IMR-90 (cell line): ENCODE results near the gene CACYBP. TPM values are rescaled to one million over a fixed set of nuclear protein-coding genes. Genes with fewer than 3 reads are reported as not detected.

ENCODE experiments used
- ATAC-seq: fragments of 200-7000 bp; cut with Tn5 transposase; 2 replicates; pipeline ENCODE4 v1.9.1; 2020; ENCODE audit warnings: low read depth, mild to moderate bottlenecking, moderate library complexity
- BruUV-seq: library from RNA; stranded (reverse); fragments of 400-500 nt; replicated peaks from 2 replicates; lab custom pipeline; 2021; lab: Mats Ljungman, UMichigan
- CTCF ChIA-PET: fragments of 300-600 bp; formaldehyde crosslinking; extraction: SDS; loops from one replicate; lab custom pipeline; 2021; ENCODE audit warnings: antibody characterized with exemption; lab: Yijun Ruan, JAX
- POLR2A ChIA-PET: fragments of 300-600 bp; sonication (Branson Sonifier 250); formaldehyde crosslinking; loops from one replicate; lab custom pipeline; 2022; ENCODE audit warnings: antibody characterized with exemption; ENCODE audit not compliant: unreplicated experiment; lab: Charles Lee
- DNase-seq: peaks from one replicate; pipeline ENCODE4 v3.0.0; 2013
- H2AFZ ChIP-seq: replicated peaks from 2 replicates; pipeline ENCODE3; 2013; ENCODE audit warnings: low read length, mild to moderate bottlenecking; ENCODE audit not compliant: poor library complexity
- H2AK5ac ChIP-seq: 2 replicates; pipeline ENCODE4 v1.6.1; 2013; ENCODE audit warnings: low read depth, low read length, inconsistent platforms
- H2AK9ac ChIP-seq: replicated peaks from 2 replicates; pipeline ENCODE3; 2013; ENCODE audit warnings: mild to moderate bottlenecking, low read depth, low read length, moderate library complexity; ENCODE audit not compliant: poor library complexity
- H2BK120ac ChIP-seq: 2 replicates; pipeline ENCODE4 v1.6.1; 2013; ENCODE audit warnings: low read depth, low read length, inconsistent platforms
- H2BK15ac ChIP-seq: 3 replicates; pipeline ENCODE4 v1.6.1; 2013; ENCODE audit warnings: low read depth, low read length, inconsistent platforms
- H2BK20ac ChIP-seq: 2 replicates; pipeline ENCODE4 v1.6.1; 2013; ENCODE audit warnings: low read depth, mild to moderate bottlenecking, inconsistent platforms, low read length, moderate library complexity
- H2BK5ac ChIP-seq: 2 replicates; pipeline ENCODE4 v1.6.1; 2013; ENCODE audit warnings: mild to moderate bottlenecking, low read depth, low read length, inconsistent platforms; ENCODE audit not compliant: poor library complexity, severe bottlenecking
- H3K14ac ChIP-seq: replicated peaks from 2 replicates; pipeline ENCODE4 v1.6.1; 2013; ENCODE audit warnings: low read depth, low read length, inconsistent platforms
- H3K18ac ChIP-seq: 2 replicates; pipeline ENCODE4 v1.6.1; 2013; ENCODE audit warnings: low read depth, low read length, control low read depth
- H3K23ac ChIP-seq: 2 replicates; pipeline ENCODE4 v1.6.1; 2013; ENCODE audit warnings: low read depth, low read length, inconsistent platforms
- H3K27ac ChIP-seq: 2 replicates; pipeline ENCODE4 v1.5.1; 2013; ENCODE audit warnings: mild to moderate bottlenecking, control low read depth, low read length; ENCODE audit not compliant: insufficient read depth
- H3K27me3 ChIP-seq: 2 replicates; pipeline ENCODE4 v1.6.1; 2013; ENCODE audit warnings: low read length; ENCODE audit not compliant: control insufficient read depth, insufficient read depth
- H3K36me3 ChIP-seq: 2 replicates; pipeline ENCODE4 v1.6.1; 2013; ENCODE audit warnings: low read length, mixed read lengths; ENCODE audit not compliant: control insufficient read depth, insufficient read depth
- H3K4ac ChIP-seq: 2 replicates; pipeline ENCODE4 v1.6.1; 2013; ENCODE audit warnings: low read depth, low read length, inconsistent platforms
- H3K4me1 ChIP-seq: 2 replicates; pipeline ENCODE4 v1.6.1; 2013; ENCODE audit warnings: low read length, mixed read lengths; ENCODE audit not compliant: control insufficient read depth, insufficient read depth
- H3K4me2 ChIP-seq: 2 replicates; pipeline ENCODE4 v1.6.1; 2013; ENCODE audit warnings: low read depth, mild to moderate bottlenecking, control low read depth, low read length, moderate library complexity
- H3K4me3 ChIP-seq: 2 replicates; pipeline ENCODE4 v1.5.1; 2013; ENCODE audit warnings: low read depth, mild to moderate bottlenecking, control low read depth, low read length, moderate library complexity; ENCODE audit not compliant: insufficient read depth
- H3K56ac ChIP-seq: 2 replicates; pipeline ENCODE4 v1.6.1; 2013; ENCODE audit warnings: low read length, inconsistent platforms; ENCODE audit not compliant: insufficient read depth; ENCODE audit errors: extremely low read depth
- H3K79me1 ChIP-seq, 2 experiments: 2 replicates each; pipeline ENCODE4 v1.6.1; 2013; ENCODE audit warnings: low read length in 2 of 2, inconsistent platforms in 1 of 2, low read depth in 1 of 2
- H3K9ac ChIP-seq: 2 replicates; pipeline ENCODE4 v1.6.1; 2013; ENCODE audit warnings: low read depth, low read length, control low read depth
- H3K9me1 ChIP-seq: 2 replicates; pipeline ENCODE4 v1.6.1; 2013; ENCODE audit warnings: low read length, inconsistent platforms; ENCODE audit not compliant: insufficient read depth
- H3K9me3 ChIP-seq: 2 replicates; pipeline ENCODE4 v1.6.1; 2013; ENCODE audit warnings: low read length; ENCODE audit not compliant: control insufficient read depth, insufficient read depth
- H4K20me1 ChIP-seq: 2 replicates; pipeline ENCODE4 v1.6.1; 2013; ENCODE audit warnings: low read length, inconsistent platforms; ENCODE audit not compliant: insufficient read depth
- H4K5ac ChIP-seq: 2 replicates; pipeline ENCODE4 v1.6.1; 2013; ENCODE audit warnings: mild to moderate bottlenecking, low read depth, low read length, control low read depth
- H4K8ac ChIP-seq, 2 experiments: 2 replicates each; pipeline ENCODE4 v1.6.1; 2013; ENCODE audit warnings: low read depth in 2 of 2, low read length in 2 of 2, control low read depth in 1 of 2, inconsistent platforms in 1 of 2
- H4K91ac ChIP-seq: 2 replicates; pipeline ENCODE4 v1.6.1; 2013; ENCODE audit warnings: low read depth, low read length, inconsistent platforms; ENCODE audit not compliant: insufficient read depth
- CHD1 ChIP-seq: IDR thresholded peaks from 2 replicates; pipeline ENCODE4 v1.6.1; 2012; ENCODE audit warnings: low read depth, low read length, improper control_type of control experiment
- MAZ ChIP-seq: IDR thresholded peaks from 2 replicates; pipeline ENCODE4 v1.6.1; 2012; ENCODE audit warnings: low read depth, mild to moderate bottlenecking, low read length, improper control_type of control experiment, moderate library complexity, borderline replicate concordance
- MXI1 ChIP-seq: IDR thresholded peaks from 2 replicates; pipeline ENCODE4 v1.6.1; 2012; ENCODE audit warnings: low read depth, mild to moderate bottlenecking, low read length, moderate library complexity, borderline replicate concordance
- POLR2A ChIP-seq: IDR thresholded peaks from 2 replicates; pipeline ENCODE4 v1.6.1; 2012; ENCODE audit warnings: mild to moderate bottlenecking, low read depth, low read length
- RAD21 ChIP-seq: IDR thresholded peaks from 2 replicates; pipeline ENCODE4 v1.6.1; 2012; ENCODE audit warnings: low read length, improper control_type of control experiment
- RCOR1 ChIP-seq: IDR thresholded peaks from 2 replicates; pipeline ENCODE4 v1.6.1; 2012; ENCODE audit warnings: mild to moderate bottlenecking, low read length, improper control_type of control experiment; ENCODE audit not compliant: insufficient replicate concordance
- RFX5 ChIP-seq: IDR thresholded peaks from 2 replicates; pipeline ENCODE4 v1.8.0; 2012; ENCODE audit warnings: low read depth, mild to moderate bottlenecking, low read length, moderate library complexity
- WGBS, 2 experiments: methylation state at CpG; one replicate each; pipeline versions ENCODE4 v1.1.5 to v1.1.7; 2013; ENCODE audit warnings: missing lambda C conversion rate in 2 of 2; ENCODE audit not compliant: insufficient read length in 1 of 2; ENCODE audit errors: extremely low coverage in 2 of 2; 5-methylcytosine and 5-hydroxymethylcytosine counted together
- dilution Hi-C: fragments of 300-500 bp; cut with HindIII; formaldehyde crosslinking; loops from one replicate; pipeline ENCODE4 v1.14.3; 2018; ENCODE audit warnings: low sequenced_read_pairs; ENCODE audit not compliant: unreplicated experiment
- in situ Hi-C: fragments of 300-500 bp; cut with MboI; formaldehyde crosslinking; loops from 3 replicates; pipeline ENCODE4 v1.14.3; 2019; ENCODE audit warnings: low sequenced_read_pairs, inconsistent platforms, mixed read lengths
- intact Hi-C: fragments of 100-400 bp; cut with micrococcal nuclease; formaldehyde crosslinking; loops from 2 replicates; pipeline ENCODE4 v1.10.0; 2022
- polyA plus RNA-seq, 3 experiments: library from polyadenylated mRNA; depleted of rRNA; stranded (reverse); fragments of >200 nt; gene quantifications; 2 replicates each; pipeline ENCODE4 v1.2.3, GENCODE V29; 2012; ENCODE audit warnings: low replicate concordance in 1 of 3
- total RNA-seq: library from RNA; depleted of rRNA; stranded (reverse); fragments of >200 nt; gene quantifications from 2 replicates; pipeline ENCODE4 v1.2.3, GENCODE V29; 2012
- TF ChIP-seq, protein P1 (sequence below): conservative IDR thresholded peaks from 2 replicates; pipeline ENCODE4 v1.5.1; 2012; ENCODE audit warnings: mild to moderate bottlenecking, low read depth, low read length, improper control_type of control experiment
- TF ChIP-seq, protein P2 (sequence below): fragments of 150-350 bp; IDR thresholded peaks from 2 replicates; pipeline ENCODE4 v1.6.1; 2017; ENCODE audit warnings: mild to moderate bottlenecking, antibody characterized with exemption, low read length, low read depth

Gene CACYBP
- total and polyA plus RNA-seq, 2 of the 4 experiments (the other 2 are of a cell fraction), result 61.8 to 62.8 TPM

DNA sequence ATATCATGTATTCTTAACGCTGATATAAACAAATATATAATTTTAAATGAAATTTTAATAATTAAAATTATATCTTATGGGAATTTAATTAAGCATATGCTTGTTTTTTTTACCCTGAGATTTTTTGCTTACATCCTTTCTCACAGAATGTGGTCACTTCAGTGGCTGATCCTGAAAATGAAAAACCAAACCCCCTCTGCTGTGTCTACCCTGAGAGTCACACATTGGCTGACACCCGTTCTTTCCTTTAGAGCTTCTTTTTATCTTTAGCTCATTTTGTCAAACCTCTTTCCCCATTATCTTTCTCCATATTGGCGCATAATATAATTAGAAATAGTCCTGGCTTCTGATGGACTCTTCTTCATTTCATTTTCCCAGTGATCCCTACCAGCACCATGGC is 10.8 kb upstream of the CACYBP start:
- Histone ChIP-seq H3K27me3 (no peaks in the 10 kb centered on the region), H2BK120ac (no peak overlapping the region), H3K9me3 (no peaks in the 10 kb centered on the region), H3K79me1 (no peaks in the 10 kb centered on the region), H4K5ac (no peak overlapping the region), H3K56ac (no peak overlapping the region), H3K14ac (no peak overlapping the region), H3K23ac (no peak overlapping the region; the same call in 1 of the 2 replicates), H4K91ac (no peak overlapping the region), H3K4me3 (no peak overlapping the region), H3K36me3 (no peaks in the 10 kb centered on the region), H3K9ac (no peak overlapping the region), H2BK20ac (no peak overlapping the region), H2AFZ (no peak overlapping the region), H2BK15ac (no peak overlapping the region), H4K8ac (no peak overlapping the region), H4K20me1 (no peaks in the 10 kb centered on the region), H3K4me2 (no peak overlapping the region), H3K27ac (no peak overlapping the region), H2AK9ac (no peak overlapping the region), H3K18ac (no peak overlapping the region), H3K4me1 (no peaks in the 10 kb centered on the region), H3K4ac (no peak overlapping the region), H3K9me1 (no peaks in the 10 kb centered on the region), H2AK5ac (no peak overlapping the region), H2BK5ac (no peak overlapping the region)
- TF ChIP-seq CHD1, result no peak
- TF ChIP-seq RCOR1, result no peak
- TF ChIP-seq, protein P1, sequence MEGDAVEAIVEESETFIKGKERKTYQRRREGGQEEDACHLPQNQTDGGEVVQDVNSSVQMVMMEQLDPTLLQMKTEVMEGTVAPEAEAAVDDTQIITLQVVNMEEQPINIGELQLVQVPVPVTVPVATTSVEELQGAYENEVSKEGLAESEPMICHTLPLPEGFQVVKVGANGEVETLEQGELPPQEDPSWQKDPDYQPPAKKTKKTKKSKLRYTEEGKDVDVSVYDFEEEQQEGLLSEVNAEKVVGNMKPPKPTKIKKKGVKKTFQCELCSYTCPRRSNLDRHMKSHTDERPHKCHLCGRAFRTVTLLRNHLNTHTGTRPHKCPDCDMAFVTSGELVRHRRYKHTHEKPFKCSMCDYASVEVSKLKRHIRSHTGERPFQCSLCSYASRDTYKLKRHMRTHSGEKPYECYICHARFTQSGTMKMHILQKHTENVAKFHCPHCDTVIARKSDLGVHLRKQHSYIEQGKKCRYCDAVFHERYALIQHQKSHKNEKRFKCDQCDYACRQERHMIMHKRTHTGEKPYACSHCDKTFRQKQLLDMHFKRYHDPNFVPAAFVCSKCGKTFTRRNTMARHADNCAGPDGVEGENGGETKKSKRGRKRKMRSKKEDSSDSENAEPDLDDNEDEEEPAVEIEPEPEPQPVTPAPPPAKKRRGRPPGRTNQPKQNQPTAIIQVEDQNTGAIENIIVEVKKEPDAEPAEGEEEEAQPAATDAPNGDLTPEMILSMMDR, result no peak
- no peak for TF ChIP-seq RAD21
- TF ChIP-seq, protein P2, sequence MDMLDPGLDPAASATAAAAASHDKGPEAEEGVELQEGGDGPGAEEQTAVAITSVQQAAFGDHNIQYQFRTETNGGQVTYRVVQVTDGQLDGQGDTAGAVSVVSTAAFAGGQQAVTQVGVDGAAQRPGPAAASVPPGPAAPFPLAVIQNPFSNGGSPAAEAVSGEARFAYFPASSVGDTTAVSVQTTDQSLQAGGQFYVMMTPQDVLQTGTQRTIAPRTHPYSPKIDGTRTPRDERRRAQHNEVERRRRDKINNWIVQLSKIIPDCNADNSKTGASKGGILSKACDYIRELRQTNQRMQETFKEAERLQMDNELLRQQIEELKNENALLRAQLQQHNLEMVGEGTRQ, result no peak
- no peak for TF ChIP-seq POLR2A
- TF ChIP-seq RFX5, result no peak
- TF ChIP-seq MXI1, result no peak
- no peak for TF ChIP-seq MAZ
- in situ Hi-C loops, result loop anchor here (25.0 kb wide), 1 partner anchor 727 kb away; no protein-coding TSS in a partner anchor
- ChIA-PET POLR2A (no interaction called here), CTCF (interaction anchor here (1.2 kb wide), 1 partner anchor 157 kb away, joined by 3 read pairs; no protein-coding TSS in a partner anchor)
- dilution Hi-C loops, result no loop called here
- no peak for ATAC-seq
- no TSS peak for BruUV-seq
- no peak for DNase-seq
- WGBS, 2 experiments, result no CpG with 5 or more reads among the region's 3 CpGs
- intact Hi-C loops, result loop anchor here (10.0 kb wide), 1 partner anchor 724 kb away; no protein-coding TSS in a partner anchor
